ENCODE results near the gene DLD. TPM values are rescaled to one million over a fixed set of nuclear protein-coding genes. Genes with fewer than 3 reads are reported as not detected.

The DLD gene
- total RNA-seq, 1 experiment from 2014 or later, result 88.8 TPM

- in situ Hi-C loops (cut with HindIII; ENCODE audit: low pct_unique_long_range_greater_than_20kb, low sequenced_read_pairs) (no loop called here), intact Hi-C loops (cut with micrococcal nuclease; ENCODE audit: unreplicated experiment) (loop anchor here (2.0 to 10.0 kb wide), 2 partner anchors 131 to 669 kb away; no protein-coding TSS in a partner anchor)
- no peaks in the 10 kb centered on the region for H3K36me3 ChIP-seq (ENCODE audit: control insufficient read depth, insufficient read depth, low read length)
- no peak overlapping the region for H3K4me3 ChIP-seq (ENCODE audit: low read depth in 2 of 2, low read length in 2 of 2)
- BruUV-seq (replicated peaks), result no TSS peak
- H3K27me3 ChIP-seq (ENCODE audit: control insufficient read depth, insufficient read depth, low read length), result peaks cover 2% of the 10 kb centered on the region; the same call in 1 of the 2 replicates
- H3K27ac ChIP-seq (ENCODE audit: low read length), result no peak overlapping the region
- ChIA-PET CTCF (interaction anchor here (1.2 kb wide), 1 partner anchor 131 kb away, joined by 26 read pairs; the partner anchor contains the start of gene CBLL1), POLR2A (no interaction called here)
- no peaks in the 10 kb centered on the region for H3K4me1 ChIP-seq (ENCODE audit: control insufficient read depth, insufficient read depth, low read length)
- TF ChIP-seq CTCF (IDR thresholded peaks at IDR 0.05), result no peak
- no peak for TF ChIP-seq POLR2AphosphoS5 (IDR thresholded peaks at IDR 0.05; ENCODE audit: low read depth, low read length)
- no peak for TF ChIP-seq SIN3A (IDR thresholded peaks at IDR 0.05; ENCODE audit: borderline replicate concordance, insufficient read depth, low read depth, low read length)
- TF ChIP-seq TCF7L2 (IDR thresholded peaks at IDR 0.05; ENCODE audit: low read depth, low read length), result no peak
- TF ChIP-seq REST (IDR thresholded peaks at IDR 0.05; ENCODE audit: insufficient read depth in 1 of 2, low read depth in 2 of 2, low read length in 1 of 2), result no peak
- 0 out of 2 replicates have a peak, but pooled peaks have one; percentile 43 for ATAC-seq
- no peak for DNase-seq (ENCODE audit: low read depth, low spot score)
- no peaks in the 10 kb centered on the region for H3K9me3 ChIP-seq (ENCODE audit: control insufficient read depth, insufficient read depth, low read depth, low read length)
Observed at GRCh38 chr7:107874111-107874510, 16.9 kb upstream of the DLD start.

- POLR2A ChIA-PET, result interaction anchor here (0.6 kb wide), 3 partner anchors 132 to 413 kb away, joined by 3 to 5 read pairs (median 3); no protein-coding TSS in a partner anchor
- CTCF ChIA-PET, result interaction anchor here (0.6 to 1.2 kb wide), 24 partner anchors 10 to 1082 kb away, joined by 3 to 26 read pairs (median 4); partner anchors contain the start of genes CBLL1 and HBP1
- peak; percentile 90 for ATAC-seq
Observed at GRCh38 chr7:107874605-107875446, 16.2 kb upstream of the DLD start.

More at GRCh38 chr7:107874605-107875446, 16.2 kb upstream of the DLD start:
- no peaks in the 10 kb centered on the region for H3K36me3 ChIP-seq (ENCODE audit: control insufficient read depth, insufficient read depth, low read length)
- H3K27ac ChIP-seq (ENCODE audit: low read length), result no peak overlapping the region
- no peaks in the 10 kb centered on the region for H3K9me3 ChIP-seq (ENCODE audit: control insufficient read depth, insufficient read depth, low read depth, low read length)
- peaks cover 2% of the 10 kb centered on the region; the same call in 1 of the 2 replicates for H3K27me3 ChIP-seq (ENCODE audit: control insufficient read depth, insufficient read depth, low read length)
- TF ChIP-seq SIN3A (IDR thresholded peaks at IDR 0.05; ENCODE audit: borderline replicate concordance, insufficient read depth, low read depth, low read length) (no peak), REST (IDR thresholded peaks at IDR 0.05; ENCODE audit: insufficient read depth in 1 of 2, low read depth in 2 of 2, low read length in 1 of 2) (no peak), TCF7L2 (IDR thresholded peaks at IDR 0.05; ENCODE audit: low read depth, low read length) (no peak), CTCF (IDR thresholded peaks at IDR 0.05) (peak; percentile 79)
- H3K4me3 ChIP-seq (ENCODE audit: low read depth in 2 of 2, low read length in 2 of 2), result no peak overlapping the region
- intact Hi-C loops (cut with micrococcal nuclease; ENCODE audit: unreplicated experiment), result loop anchor here (2.0 to 10.0 kb wide), 3 partner anchors 132 to 670 kb away; no protein-coding TSS in a partner anchor
- DNase-seq (ENCODE audit: low read depth, low spot score), result peak; percentile 67
- H3K4me1 ChIP-seq (ENCODE audit: control insufficient read depth, insufficient read depth, low read length), result peaks cover 3% of the 10 kb centered on the region; the same call in 1 of the 2 replicates
- in situ Hi-C loops (cut with HindIII; ENCODE audit: low pct_unique_long_range_greater_than_20kb, low sequenced_read_pairs), result no loop called here
- BruUV-seq (replicated peaks), result no TSS peak
